Prostate gland (tissue), 2 donors: ENCODE data around the gene AOAH. TPM values are rescaled to one million over a fixed set of nuclear protein-coding genes. Genes with fewer than 3 reads are reported as not detected.
"Not testable (repeated sequence)": the region's sequence is repeated elsewhere in the genome, so short reads cannot be mapped to it uniquely, and the experiment has no call there.

ENCODE experiments used
- DNase-seq: peaks from one replicate; pipeline ENCODE4 v3.0.0-alpha.2; 2019; ENCODE audit warnings: low spot score
- H3K27ac ChIP-seq, 2 donors: fragments of 200-600 bp; sonication (generic); 2 replicates each; pipeline ENCODE4 v1.5.1; 2017 to 2019
- H3K27me3 ChIP-seq: fragments of 200-600 bp; sonication (generic); replicated peaks from 2 replicates; pipeline ENCODE4 v1.5.1; 2019; ENCODE audit not compliant: insufficient read depth
- H3K36me3 ChIP-seq, 2 donors: fragments of 200-600 bp; sonication (generic); 1 replicate in 1 of 2; 2 replicates in 1 of 2; pipeline versions ENCODE4 v1.5.1 to v1.8.1; 2017 to 2019
- H3K4me1 ChIP-seq: fragments of 200-600 bp; sonication (generic); replicated peaks from 2 replicates; pipeline ENCODE4 v1.5.1; 2019
- H3K4me3 ChIP-seq, 2 donors: fragments of 200-600 bp; sonication (generic); 2 replicates each; pipeline ENCODE4 v1.5.1; 2017 to 2019
- H3K9me3 ChIP-seq: fragments of 200-600 bp; sonication (generic); 2 replicates; pipeline ENCODE4 v1.5.1; 2017
- CTCF ChIP-seq, 4 experiments: fragments of 200-600 bp in 2 of 4; fragments of 450-650 bp in 2 of 4; sonication (generic) in 2 of 4; IDR thresholded peaks; 1 replicate in 3 of 4; 2 replicates in 1 of 4; pipeline ENCODE4 v1.5.1; 2016 to 2019; ENCODE audit warnings: antibody characterized with exemption in 4 of 4, mild to moderate bottlenecking in 2 of 4, moderate library complexity in 2 of 4
- POLR2A ChIP-seq: fragments of 450-650 bp; IDR thresholded peaks from one replicate; pipeline ENCODE4 v1.6.1; 2016; ENCODE audit warnings: antibody characterized with exemption, mild to moderate bottlenecking
- POLR2AphosphoS5 ChIP-seq: sonication (generic); formaldehyde crosslinking; IDR thresholded peaks from one replicate; pipeline ENCODE4 v1.6.1; 2017; ENCODE audit warnings: antibody characterized with exemption
- WGBS: methylation state at CpG from one replicate; pipeline ENCODE4 v1.1.5; 2018; 5-methylcytosine and 5-hydroxymethylcytosine counted together
- intact Hi-C: fragments of 100-400 bp; cut with DNase I; formaldehyde crosslinking; loops from one replicate; pipeline ENCODE4 v1.14.2; 2022
- total RNA-seq, 2 donors: library from RNA; depleted of rRNA; stranded (reverse); fragments of >200 nt; gene quantifications; one replicate each; pipeline ENCODE4 v1.1.0, GENCODE V29; 2016

Gene AOAH
- total RNA-seq, 2 donors from 2014 or later: 4.1 to 4.8 TPM

DNA sequence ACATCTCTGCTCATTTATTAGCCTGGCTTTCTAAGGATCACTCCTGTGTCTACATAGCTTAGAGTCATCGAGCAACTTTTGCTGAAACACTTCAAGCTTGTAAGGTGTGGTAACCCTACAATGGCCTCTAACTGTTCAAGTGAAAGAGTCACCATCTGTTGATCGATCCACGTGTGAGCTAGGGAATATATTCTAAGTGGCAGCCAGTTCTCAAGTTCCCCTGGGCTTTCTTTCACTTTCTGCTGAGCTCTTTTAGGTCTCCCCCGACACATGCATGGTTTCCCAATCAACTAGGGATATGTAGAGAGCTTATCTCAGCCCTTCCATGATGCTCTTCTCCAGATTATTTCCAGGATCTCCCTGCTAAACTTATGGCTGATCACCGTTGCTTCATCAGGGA lies 15.5 kb downstream of the AOAH start:
- no peak for TF ChIP-seq CTCF (IDR thresholded peaks at IDR 0.05)
- no peak for TF ChIP-seq POLR2A
- TF ChIP-seq POLR2AphosphoS5: no peak
- Histone ChIP-seq H3K9me3 (no peaks in the 10 kb centered on the region), H3K36me3 (no peaks in the 10 kb centered on the region), H3K4me1 (no peaks in the 10 kb centered on the region), H3K4me3 (no peak overlapping the region), H3K27me3 (no peaks in the 10 kb centered on the region), H3K27ac (no peak overlapping the region)
- 77% methylated on average over 5 of the region's 5 CpGs for WGBS
- intact Hi-C loops: no loop called here
- no peak for DNase-seq

DNA sequence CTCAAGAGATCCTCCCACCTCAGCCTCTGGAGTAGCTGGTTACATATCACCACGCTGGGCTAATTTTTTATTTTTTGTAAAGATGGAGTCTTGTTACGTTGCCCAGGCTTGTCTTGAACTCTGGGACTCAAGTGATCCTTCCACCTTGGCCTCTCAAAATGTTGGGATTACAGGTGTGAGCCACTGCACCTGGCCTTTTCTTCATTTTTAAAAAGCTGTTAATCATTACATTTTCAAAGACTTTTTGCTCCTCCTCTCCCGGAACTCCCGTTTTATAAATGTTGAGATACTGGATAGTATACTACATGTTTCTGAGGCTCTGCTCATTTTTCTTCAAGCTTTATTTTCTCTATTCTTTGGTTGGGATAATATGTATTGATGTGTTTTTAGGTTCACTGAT lies 16.4 kb downstream of the AOAH start:
- Histone ChIP-seq H3K4me3 (no peak overlapping the region), H3K27me3 (no peaks in the 10 kb centered on the region), H3K27ac (no peak overlapping the region), H3K9me3 (no peaks in the 10 kb centered on the region), H3K4me1 (no peaks in the 10 kb centered on the region), H3K36me3 (no peaks in the 10 kb centered on the region)
- intact Hi-C loops: no loop called here
- no peak for TF ChIP-seq CTCF (IDR thresholded peaks at IDR 0.05)
- TF ChIP-seq POLR2A: no peak
- TF ChIP-seq POLR2AphosphoS5: no peak
- DNase-seq: no peak
- WGBS: 56% methylated on average over 4 of the region's 4 CpGs

DNA sequence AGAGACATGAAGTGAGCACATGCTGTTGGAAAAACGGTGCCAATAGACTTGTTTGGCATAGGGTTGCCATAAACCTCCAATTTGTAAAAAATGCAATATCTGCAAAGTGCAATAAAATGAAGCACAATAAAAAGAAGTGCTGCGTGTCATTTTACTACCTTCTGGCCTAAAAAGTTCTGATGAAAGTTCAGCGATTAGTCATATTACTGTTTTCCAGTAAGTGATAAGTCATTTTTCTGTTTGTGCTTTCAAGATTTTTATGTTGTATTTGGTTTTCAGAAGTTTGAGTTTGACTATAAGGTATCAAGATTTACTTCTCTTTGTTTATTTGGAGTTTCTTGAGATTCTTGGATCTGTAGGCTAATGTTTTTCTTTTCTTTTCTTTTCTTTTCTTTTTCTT lies 16.8 kb downstream of the AOAH start:
- WGBS: 70% methylated on average over 3 of the region's 3 CpGs
- TF ChIP-seq POLR2A (no peak), POLR2AphosphoS5 (no peak), CTCF (IDR thresholded peaks at IDR 0.05) (no peak)
- intact Hi-C loops: no loop called here

GRCh38 chr7:36703860-36704259 lies 20.4 kb downstream of the AOAH start:
- H3K27ac ChIP-seq, H3K36me3 ChIP-seq, intact Hi-C loops, H3K4me3 ChIP-seq, H3K27me3 ChIP-seq, H3K9me3 ChIP-seq, H3K4me1 ChIP-seq, DNase-seq: not testable (repeated sequence)
- 97% methylated on average over 5 of the region's 5 CpGs for WGBS

More for the DNA sequence above, 16.8 kb downstream of the AOAH start:
- no peak for DNase-seq
- Histone ChIP-seq H3K36me3 (no peaks in the 10 kb centered on the region), H3K27me3 (no peaks in the 10 kb centered on the region), H3K9me3 (no peaks in the 10 kb centered on the region), H3K4me3 (no peak overlapping the region), H3K4me1 (no peaks in the 10 kb centered on the region), H3K27ac (no peak overlapping the region)

- Histone ChIP-seq H3K9me3 (no peaks in the 10 kb centered on the region), H3K36me3 (no peaks in the 10 kb centered on the region), H3K4me1 (no peaks in the 10 kb centered on the region), H3K4me3 (no peak overlapping the region), H3K27me3 (no peaks in the 10 kb centered on the region), H3K27ac (no peak overlapping the region)
- 78% methylated on average over 5 of the region's 5 CpGs for WGBS
- intact Hi-C loops: no loop called here
- TF ChIP-seq POLR2AphosphoS5 (no peak), POLR2A (no peak), CTCF (IDR thresholded peaks at IDR 0.05) (no peak)
- DNase-seq: no peak
Observed at GRCh38 chr7:36692456-36692855, 31.8 kb downstream of the AOAH start.
